Measurements from ENCODE around the gene DOCK11. TPM values are rescaled to one million over a fixed set of nuclear protein-coding genes. Genes with fewer than 3 reads are reported as not detected.

Gene DOCK11
- total and polyA plus RNA-seq, 10 of the 15 experiments (the other 5 are each of a cell fraction or from before 2014, with no cell fraction given): 16.3 to 30.7 (median 19.8) TPM

DNA sequence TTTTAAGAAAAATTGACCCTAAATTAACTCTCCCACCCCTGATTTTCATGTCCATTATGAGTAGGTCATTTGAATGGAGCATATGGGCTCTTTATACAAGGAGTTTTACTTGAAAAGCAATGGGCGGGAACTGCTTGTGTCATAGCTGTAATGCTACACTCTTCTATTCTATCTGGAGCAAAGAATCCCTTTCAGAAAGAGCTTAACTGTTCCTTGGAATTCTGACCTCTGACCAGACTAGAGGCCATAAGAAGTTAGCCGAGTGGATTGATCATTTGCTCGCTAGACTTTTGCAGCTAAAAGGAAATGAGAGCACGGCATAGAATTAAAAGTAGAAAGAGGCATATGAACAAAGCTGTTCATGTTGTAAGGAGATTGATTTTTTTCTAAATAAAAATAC lies 79.1 kb downstream of the DOCK11 start (continued):
- TF ChIP-seq, protein P1, sequence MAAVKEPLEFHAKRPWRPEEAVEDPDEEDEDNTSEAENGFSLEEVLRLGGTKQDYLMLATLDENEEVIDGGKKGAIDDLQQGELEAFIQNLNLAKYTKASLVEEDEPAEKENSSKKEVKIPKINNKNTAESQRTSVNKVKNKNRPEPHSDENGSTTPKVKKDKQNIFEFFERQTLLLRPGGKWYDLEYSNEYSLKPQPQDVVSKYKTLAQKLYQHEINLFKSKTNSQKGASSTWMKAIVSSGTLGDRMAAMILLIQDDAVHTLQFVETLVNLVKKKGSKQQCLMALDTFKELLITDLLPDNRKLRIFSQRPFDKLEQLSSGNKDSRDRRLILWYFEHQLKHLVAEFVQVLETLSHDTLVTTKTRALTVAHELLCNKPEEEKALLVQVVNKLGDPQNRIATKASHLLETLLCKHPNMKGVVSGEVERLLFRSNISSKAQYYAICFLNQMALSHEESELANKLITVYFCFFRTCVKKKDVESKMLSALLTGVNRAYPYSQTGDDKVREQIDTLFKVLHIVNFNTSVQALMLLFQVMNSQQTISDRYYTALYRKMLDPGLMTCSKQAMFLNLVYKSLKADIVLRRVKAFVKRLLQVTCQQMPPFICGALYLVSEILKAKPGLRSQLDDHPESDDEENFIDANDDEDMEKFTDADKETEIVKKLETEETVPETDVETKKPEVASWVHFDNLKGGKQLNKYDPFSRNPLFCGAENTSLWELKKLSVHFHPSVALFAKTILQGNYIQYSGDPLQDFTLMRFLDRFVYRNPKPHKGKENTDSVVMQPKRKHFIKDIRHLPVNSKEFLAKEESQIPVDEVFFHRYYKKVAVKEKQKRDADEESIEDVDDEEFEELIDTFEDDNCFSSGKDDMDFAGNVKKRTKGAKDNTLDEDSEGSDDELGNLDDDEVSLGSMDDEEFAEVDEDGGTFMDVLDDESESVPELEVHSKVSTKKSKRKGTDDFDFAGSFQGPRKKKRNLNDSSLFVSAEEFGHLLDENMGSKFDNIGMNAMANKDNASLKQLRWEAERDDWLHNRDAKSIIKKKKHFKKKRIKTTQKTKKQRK (IDR thresholded peaks at IDR 0.05; ENCODE audit: low read depth, low read length): no peak
- no peak for TF ChIP-seq MYC (IDR thresholded peaks at IDR 0.05; ENCODE audit: insufficient read depth, insufficient read length, insufficient replicate concordance, low read length, severe bottlenecking)
- TF ChIP-seq BMI1 (IDR thresholded peaks at IDR 0.05; ENCODE audit: borderline replicate concordance): no peak
- no peak for TF ChIP-seq KDM1A (IDR thresholded peaks at IDR 0.05; ENCODE audit: borderline replicate concordance)
- no peak for TF ChIP-seq BRCA1 (IDR thresholded peaks at IDR 0.05; ENCODE audit: low read depth, low read length)
- no peak for TF ChIP-seq RB1 (IDR thresholded peaks at IDR 0.05; ENCODE audit: borderline replicate concordance)
- no peak for TF ChIP-seq ZNF384 (IDR thresholded peaks at IDR 0.05; ENCODE audit: borderline replicate concordance, low read depth, low read length)

GRCh38 chrX:118577041-118577440 lies 81.4 kb downstream of the DOCK11 start:
- Histone ChIP-seq H3K36me3 (ENCODE audit: control insufficient read depth in 2 of 2, insufficient read depth in 2 of 2, low read length in 1 of 2) (no peaks in the 10 kb centered on the region; a peak in 1 of 4 replicates), H3K27ac (ENCODE audit: control insufficient read depth, insufficient read depth) (no peak overlapping the region), H4K20me1 (ENCODE audit: control insufficient read depth, insufficient read depth) (no peaks in the 10 kb centered on the region), H3K9ac (ENCODE audit: control insufficient read depth, insufficient read depth, low read length) (no peak overlapping the region), H3K9me3 (replicated peaks; ENCODE audit: control insufficient read depth, insufficient read depth, low read length) (no peaks in the 10 kb centered on the region), H3K4me1 (ENCODE audit: control insufficient read depth, insufficient read depth, low read length) (no peaks in the 10 kb centered on the region), H3K4me2 (ENCODE audit: control insufficient read depth, insufficient read depth) (no peak overlapping the region), H3K4me3 (no peak overlapping the region), H2AFZ (ENCODE audit: control insufficient read depth, low read depth, low read length) (no peak overlapping the region), H3K79me2 (ENCODE audit: control insufficient read depth, insufficient read depth, low read length) (no peaks in the 10 kb centered on the region), H3K27me3 (replicated peaks in 1 of 2; ENCODE audit: control insufficient read depth in 2 of 2, insufficient read depth in 2 of 2, low read length in 1 of 2) (no peaks in the 10 kb centered on the region)
- SMC1A ChIA-PET (ENCODE audit: uncharacterized antibody, unreplicated experiment): no interaction called here
- CTCF ChIA-PET: no interaction called here
- in situ Hi-C loops (cut with MboI) (no loop called here), intact Hi-C loops (cut with micrococcal nuclease; ENCODE audit: unreplicated experiment) (no loop called here)
- TF ChIP-seq TCF7 (IDR thresholded peaks at IDR 0.05; ENCODE audit: borderline replicate concordance) (no peak), NFXL1 (IDR thresholded peaks at IDR 0.05; ENCODE audit: borderline replicate concordance) (no peak), ESRRA (IDR thresholded peaks at IDR 0.05; ENCODE audit: low read length) (no peak), ZSCAN29 (IDR thresholded peaks at IDR 0.05) (no peak), CBX5 (IDR thresholded peaks at IDR 0.05; ENCODE audit: low read depth) (no peak), ETV6 (conservative IDR thresholded peaks at IDR 0.05 in 1 of 2, IDR thresholded peaks at IDR 0.05 in 1 of 2; ENCODE audit: borderline replicate concordance in 1 of 2, low read depth in 1 of 2) (no peak), NBN (IDR thresholded peaks at IDR 0.05) (no peak), NFYB (IDR thresholded peaks at IDR 0.05; ENCODE audit: insufficient read depth, low read depth, low read length) (no peak), STAT1 (conservative IDR thresholded peaks at IDR 0.05) (no peak)
- TF ChIP-seq, protein P2, sequence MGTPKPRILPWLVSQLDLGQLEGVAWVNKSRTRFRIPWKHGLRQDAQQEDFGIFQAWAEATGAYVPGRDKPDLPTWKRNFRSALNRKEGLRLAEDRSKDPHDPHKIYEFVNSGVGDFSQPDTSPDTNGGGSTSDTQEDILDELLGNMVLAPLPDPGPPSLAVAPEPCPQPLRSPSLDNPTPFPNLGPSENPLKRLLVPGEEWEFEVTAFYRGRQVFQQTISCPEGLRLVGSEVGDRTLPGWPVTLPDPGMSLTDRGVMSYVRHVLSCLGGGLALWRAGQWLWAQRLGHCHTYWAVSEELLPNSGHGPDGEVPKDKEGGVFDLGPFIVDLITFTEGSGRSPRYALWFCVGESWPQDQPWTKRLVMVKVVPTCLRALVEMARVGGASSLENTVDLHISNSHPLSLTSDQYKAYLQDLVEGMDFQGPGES (IDR thresholded peaks at IDR 0.05): no peak
- RAD21 ChIA-PET (ENCODE audit: unreplicated experiment): no interaction called here
- ATAC-seq: no peak
- POLR2A ChIA-PET: no interaction called here
- no peak for FAIRE-seq
- 68% methylated on average over 5 of the region's 5 CpGs for WGBS (ENCODE audit: insufficient coverage, insufficient replicate concordance, low lambda C conversion rate, missing lambda C conversion rate)
- BruUV-seq (replicated peaks): no TSS peak
- no peak for DNase-seq (ENCODE audit: low read depth, low spot score)
